GM23338 (cell line): ENCODE measurements around the gene LEFTY2.

Experiments used
- CTCF ChIP-seq, 2 experiments: fragments of 200-600 bp in 1 of 2; sonication (generic) in 1 of 2; conservative IDR thresholded peaks; 2 replicates each; pipeline versions ENCODE4 v1.5.1 to v1.6.1; 2016 to 2017; ENCODE audit warnings: antibody characterized with exemption in 2 of 2, low read depth in 2 of 2, mild to moderate bottlenecking in 2 of 2, moderate library complexity in 1 of 2
- POLR2AphosphoS5 ChIP-seq: IDR thresholded peaks from 2 replicates; pipeline ENCODE4 v1.6.1; 2016; ENCODE audit warnings: antibody characterized with exemption, low read depth
- REST ChIP-seq: IDR thresholded peaks from one replicate; pipeline ENCODE4 v1.6.1; 2018; ENCODE audit warnings: antibody characterized with exemption; ENCODE audit not compliant: unreplicated experiment

- TF ChIP-seq CTCF (conservative IDR thresholded peaks at IDR 0.05; ENCODE audit: low read depth in 2 of 2) (no peak), POLR2AphosphoS5 (no peak), REST (no peak)
Observed at GRCh38 chr1:225915538-225915991, 25.5 kb downstream of the LEFTY2 start.
